SH-SY5Y (cell line): Measurements from ENCODE around the gene TTC28.
A peak's percentile ranks its signal among the peaks of the same experiment; 100 is the strongest.

Source experiments
- GATA2 ChIP-seq: IDR thresholded peaks from 2 replicates; pipeline ENCODE4 v1.6.1; 2011; ENCODE audit warnings: mild to moderate bottlenecking, low read depth, low read length
- GATA3 ChIP-seq: IDR thresholded peaks from 2 replicates; pipeline ENCODE4 v1.6.1; 2011; ENCODE audit warnings: low read depth, mild to moderate bottlenecking, low read length, moderate library complexity

The TTC28 gene

GRCh38 chr22:28670161-28670560 lies 9.5 kb downstream of the TTC28 start:
- TF ChIP-seq GATA2 = no peak
- no peak for TF ChIP-seq GATA3

- TF ChIP-seq GATA2 = no peak
- no peak for TF ChIP-seq GATA3
These were observed 10.3 kb downstream of the TTC28 start for GRCh38 chr22:28669387-28669786.

GRCh38 chr22:28658448-28658847 lies 21.2 kb downstream of the TTC28 start:
- TF ChIP-seq GATA3 = no peak

GRCh38 chr22:28656181-28656580 lies 23.5 kb downstream of the TTC28 start:
- TF ChIP-seq GATA2 (peak; percentile 20; the same call in 1 of the 2 replicates), GATA3 (no peak)

GRCh38 chr22:28650463-28650862 lies 29.2 kb downstream of the TTC28 start:
- TF ChIP-seq GATA3 = no peak
- TF ChIP-seq GATA2 = no peak

GRCh38 chr22:28648792-28649191 lies 30.8 kb downstream of the TTC28 start:
- no peak for TF ChIP-seq GATA2
- no peak for TF ChIP-seq GATA3

- no peak for TF ChIP-seq GATA3
- no peak for TF ChIP-seq GATA2
These were observed 32.4 kb downstream of the TTC28 start for GRCh38 chr22:28647216-28647615.

GRCh38 chr22:28639321-28639720 lies 40.3 kb downstream of the TTC28 start:
- no peak for TF ChIP-seq GATA3
- no peak for TF ChIP-seq GATA2

- TF ChIP-seq GATA2 = no peak
- TF ChIP-seq GATA3 = no peak
These were observed 42.4 kb downstream of the TTC28 start for GRCh38 chr22:28637225-28637624.

GRCh38 chr22:28630177-28630574 lies 49.5 kb downstream of the TTC28 start:
- TF ChIP-seq GATA3 = no peak
- no peak for TF ChIP-seq GATA2

- TF ChIP-seq GATA3 (no peak), GATA2 (no peak)
These were observed 50.0 kb downstream of the TTC28 start for GRCh38 chr22:28629420-28630176.

GRCh38 chr22:28628766-28629165 lies 50.9 kb downstream of the TTC28 start:
- no peak for TF ChIP-seq GATA3
- TF ChIP-seq GATA2 = no peak

- no peak for TF ChIP-seq GATA3
- TF ChIP-seq GATA2 = no peak
These were observed 51.8 kb downstream of the TTC28 start for GRCh38 chr22:28627791-28628190.

GRCh38 chr22:28620244-28620922 lies 59.3 kb downstream of the TTC28 start:
- TF ChIP-seq GATA3 (no peak), GATA2 (no peak)

- TF ChIP-seq GATA2 = no peak
- no peak for TF ChIP-seq GATA3
These were observed 60.4 kb downstream of the TTC28 start for GRCh38 chr22:28619236-28619635.
